CD4-positive, alpha-beta T cell (primary cell): ENCODE data around the gene RNASET2. TPM values are rescaled to one million over a fixed set of nuclear protein-coding genes. Genes with fewer than 3 reads are reported as not detected.

Source experiments
- ATAC-seq: fragments of 200-7000 bp; cut with Tn5 transposase; one replicate; pipeline ENCODE4 v1.10.0; 2022; ENCODE audit warnings: mild to moderate bottlenecking; ENCODE audit not compliant: poor library complexity
- CTCF ChIA-PET: fragments of 350-600 bp; sonication (Branson Sonifier 250); formaldehyde crosslinking; loops from one replicate; lab custom pipeline; 2021; ENCODE audit warnings: antibody characterized with exemption, inconsistent platforms; lab: Charles Lee
- POLR2A ChIA-PET: fragments of 350-600 bp; sonication (Branson Sonifier 250); formaldehyde crosslinking; loops from one replicate; lab custom pipeline; 2021; ENCODE audit warnings: antibody characterized with exemption, inconsistent platforms; lab: Charles Lee
- DNase-seq, 14 experiments: peaks; one replicate each; pipeline ENCODE4 v3.0.0-alpha.2; 2013 to 2020; ENCODE audit warnings: mixed read lengths in 2 of 14
- H3K27ac ChIP-seq, 2 donors: one replicate each; pipeline versions ENCODE4 v1.5.1 to v1.7.0; 2013; ENCODE audit warnings: low read length in 2 of 2, low read depth in 1 of 2, mild to moderate bottlenecking in 1 of 2
- H3K27me3 ChIP-seq, 2 experiments: 1 replicate in 1 of 2; 2 replicates in 1 of 2; pipeline versions ENCODE4 v1.6.1 to v1.7.0; 2013; ENCODE audit warnings: low read length in 2 of 2, control low read depth in 1 of 2, mild to moderate bottlenecking in 1 of 2, moderate library complexity in 1 of 2; ENCODE audit not compliant: insufficient read depth in 2 of 2, control insufficient read depth in 1 of 2
- H3K36me3 ChIP-seq: one replicate; pipeline ENCODE4 v1.6.1; 2013; ENCODE audit warnings: low read length, control low read depth; ENCODE audit not compliant: insufficient read depth
- H3K4me1 ChIP-seq: one replicate; pipeline ENCODE4 v1.6.1; 2013; ENCODE audit warnings: low read length, control low read depth; ENCODE audit not compliant: insufficient read depth
- H3K4me3 ChIP-seq: one replicate; pipeline ENCODE4 v1.5.1; 2013; ENCODE audit warnings: mild to moderate bottlenecking, low read length, moderate library complexity
- H3K9me3 ChIP-seq, 2 experiments: 1 replicate in 1 of 2; 2 replicates in 1 of 2; pipeline versions ENCODE4 v1.6.1 to v1.7.0; 2013; ENCODE audit warnings: low read length in 2 of 2, mild to moderate bottlenecking in 2 of 2, control low read depth in 1 of 2, moderate library complexity in 1 of 2; ENCODE audit not compliant: control insufficient read depth in 1 of 2, insufficient read depth in 1 of 2
- H3K27ac Mint-ChIP-seq: one replicate; pipeline ENCODE4 v1.8.0; 2020; ENCODE audit warnings: mixed read lengths
- H3K27me3 Mint-ChIP-seq: one replicate; pipeline ENCODE4 v1.8.0; 2021; ENCODE audit warnings: mixed read lengths
- H3K36me3 Mint-ChIP-seq: one replicate; pipeline ENCODE4 v1.8.0; 2021; ENCODE audit warnings: low read depth, mixed read lengths
- H3K4me1 Mint-ChIP-seq: one replicate; pipeline ENCODE4 v1.8.0; 2021; ENCODE audit warnings: low read depth, mixed read lengths
- H3K4me3 Mint-ChIP-seq: one replicate; pipeline ENCODE4 v1.8.0; 2020; ENCODE audit warnings: mild to moderate bottlenecking, mixed read lengths
- H3K9me3 Mint-ChIP-seq: one replicate; pipeline ENCODE4 v1.8.0; 2020; ENCODE audit warnings: mixed read lengths
- intact Hi-C, 2 experiments: fragments of 100-400 bp; cut with DNase I in 1 of 2; cut with micrococcal nuclease in 1 of 2; formaldehyde crosslinking; loops; one replicate each; pipeline versions ENCODE4 v1.15.1 to v1.9.0; 2023 to 2025; cut with DNase I, micrococcal nuclease
- microRNA-seq: library from miRNA; unstranded; fragments of <30 nt; microRNA quantifications from one replicate; pipeline ENCODE4 v1.2.0, GENCODE V29; 2021; ENCODE audit warnings: borderline microRNAs expressed, borderline replicate concordance
- total RNA-seq, 174 experiments: library from RNA in 2 of 174; stranded (reverse) in 2 of 174; gene quantifications; one replicate each; pipeline ENCODE4 v1.2.3 and lab custom pipeline; 2021 to 2026
- TF ChIP-seq, protein P1 (sequence below): fragments of 200-600 bp; IDR thresholded peaks from one replicate; pipeline ENCODE4 v1.8.0; 2022; ENCODE audit warnings: antibody characterized with exemption, mild to moderate bottlenecking

RNASET2 gene
- total RNA-seq, 2 experiments from 2014 or later: 164 to 165 TPM

GRCh38 chr6:166879594-166879993 lies 76.8 kb downstream of the RNASET2 start:
- H3K9me3 Mint-ChIP-seq: peaks cover 3% of the 10 kb centered on the region
- POLR2A ChIA-PET: no interaction called here
- H3K4me3 Mint-ChIP-seq: no peak overlapping the region

More at GRCh38 chr6:166879594-166879993, 76.8 kb downstream of the RNASET2 start:
- H3K36me3 Mint-ChIP-seq: peaks cover 9% of the 10 kb centered on the region
- H3K4me3 ChIP-seq: no peak overlapping the region
- H3K4me1 ChIP-seq: no peaks in the 10 kb centered on the region
- ATAC-seq: no peak
- intact Hi-C loops: no loop called here
- H3K9me3 ChIP-seq: peaks cover 0 to 6% of the 10 kb centered on the region in 2 experiments
- H3K36me3 ChIP-seq: peaks cover 2% of the 10 kb centered on the region
- no peak overlapping the region for H3K27ac Mint-ChIP-seq
- H3K27ac ChIP-seq: no peak overlapping the region
- DNase-seq: no peak
- H3K27me3 Mint-ChIP-seq: no peaks in the 10 kb centered on the region
- H3K4me1 Mint-ChIP-seq: no peaks in the 10 kb centered on the region
- CTCF ChIA-PET: interaction anchor here (1.6 kb wide), 1 partner anchor 110 kb away, joined by 3 read pairs; no protein-coding TSS in a partner anchor
- H3K27me3 ChIP-seq: no peaks in the 10 kb centered on the region
- TF ChIP-seq, protein P1, sequence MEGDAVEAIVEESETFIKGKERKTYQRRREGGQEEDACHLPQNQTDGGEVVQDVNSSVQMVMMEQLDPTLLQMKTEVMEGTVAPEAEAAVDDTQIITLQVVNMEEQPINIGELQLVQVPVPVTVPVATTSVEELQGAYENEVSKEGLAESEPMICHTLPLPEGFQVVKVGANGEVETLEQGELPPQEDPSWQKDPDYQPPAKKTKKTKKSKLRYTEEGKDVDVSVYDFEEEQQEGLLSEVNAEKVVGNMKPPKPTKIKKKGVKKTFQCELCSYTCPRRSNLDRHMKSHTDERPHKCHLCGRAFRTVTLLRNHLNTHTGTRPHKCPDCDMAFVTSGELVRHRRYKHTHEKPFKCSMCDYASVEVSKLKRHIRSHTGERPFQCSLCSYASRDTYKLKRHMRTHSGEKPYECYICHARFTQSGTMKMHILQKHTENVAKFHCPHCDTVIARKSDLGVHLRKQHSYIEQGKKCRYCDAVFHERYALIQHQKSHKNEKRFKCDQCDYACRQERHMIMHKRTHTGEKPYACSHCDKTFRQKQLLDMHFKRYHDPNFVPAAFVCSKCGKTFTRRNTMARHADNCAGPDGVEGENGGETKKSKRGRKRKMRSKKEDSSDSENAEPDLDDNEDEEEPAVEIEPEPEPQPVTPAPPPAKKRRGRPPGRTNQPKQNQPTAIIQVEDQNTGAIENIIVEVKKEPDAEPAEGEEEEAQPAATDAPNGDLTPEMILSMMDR: no peak

Small RNA genes lying within 50 kb of the gene (microRNA-seq; reads per million reads assigned to microRNA genes)
- not detected for gene MIR3939

Other genes with a start within 250 kb of the RNASET2 start
- gene CEP43, start 42.8 kb upstream of the RNASET2 start, total RNA-seq: 10 to 100 TPM; 12.5 to 13.5 TPM
- gene CCR6, start 166.5 kb upstream of the RNASET2 start, total RNA-seq: 10 to 100 TPM; 13.6 to 15.9 TPM
- not detected for gene GPR31, start 201.4 kb upstream of the RNASET2 start, total RNA-seq